Endothelial cell of umbilical vein (primary cell): ENCODE measurements around the gene PRSS22.

Source experiments
- CTCF ChIP-seq, 2 donors: IDR thresholded peaks; 1 replicate in 1 of 2; 2 replicates in 1 of 2; pipeline ENCODE4 v1.5.1; 2011; ENCODE audit warnings: low read length in 2 of 2, mild to moderate bottlenecking in 2 of 2, moderate library complexity in 2 of 2, control low read depth in 1 of 2, inconsistent platforms in 1 of 2, low read depth in 1 of 2; ENCODE audit not compliant: insufficient read depth in 1 of 2; ENCODE audit errors: extremely low read depth in 1 of 2
- EZH2 ChIP-seq: IDR thresholded peaks from 2 replicates; pipeline ENCODE4 v1.6.1; 2012; ENCODE audit warnings: borderline replicate concordance, low read depth, mild to moderate bottlenecking, moderate library complexity, low read length, inconsistent platforms; ENCODE audit not compliant: severe bottlenecking
- FOS ChIP-seq: IDR thresholded peaks from 2 replicates; pipeline ENCODE4 v1.6.1; 2011; ENCODE audit warnings: mild to moderate bottlenecking, low read length, moderate library complexity, borderline replicate concordance; ENCODE audit not compliant: insufficient read depth
- GATA2 ChIP-seq: IDR thresholded peaks from 2 replicates; pipeline ENCODE4 v1.7.0; 2011; ENCODE audit warnings: low read depth, mild to moderate bottlenecking, moderate library complexity, mixed read lengths, low read length; ENCODE audit not compliant: insufficient read length, insufficient read depth
- JUN ChIP-seq: IDR thresholded peaks from 2 replicates; pipeline ENCODE4 v1.6.1; 2011; ENCODE audit warnings: borderline replicate concordance, low read depth; ENCODE audit not compliant: insufficient read length, insufficient read depth
- MAX ChIP-seq: IDR thresholded peaks from 2 replicates; pipeline ENCODE4 v1.6.1; 2011; ENCODE audit not compliant: insufficient read depth, insufficient read length
- MYC ChIP-seq: IDR thresholded peaks from one replicate; pipeline ENCODE4 v1.6.1; 2011; ENCODE audit warnings: mild to moderate bottlenecking, low read depth, low read length
- POLR2A ChIP-seq: IDR thresholded peaks from 2 replicates; pipeline ENCODE4 v1.6.1; 2012; ENCODE audit warnings: low read depth, mild to moderate bottlenecking, control low read depth, low read length
- POLR2AphosphoS5 ChIP-seq: IDR thresholded peaks from 2 replicates; pipeline ENCODE4 v1.6.1; 2012; ENCODE audit warnings: low read depth, mild to moderate bottlenecking, control low read depth, low read length, moderate library complexity; ENCODE audit not compliant: insufficient read depth

- TF ChIP-seq CTCF (IDR thresholded peaks at IDR 0.05; ENCODE audit: extremely low read depth in 1 of 2, insufficient read depth in 1 of 2, low read depth in 1 of 2, low read length in 2 of 2) (no peak), POLR2A (no peak), POLR2AphosphoS5 (no peak), EZH2 (no peak), MAX (no peak), FOS (no peak), MYC (no peak), JUN (no peak), GATA2 (no peak)
These were observed 12.9 kb downstream of the PRSS22 start for GRCh38 chr16:2845116-2845515.
